Right lobe of liver (tissue), 4 donors: Measurements from ENCODE around the gene FLT1.

Experiments
- POLR2A ChIP-seq: fragments of 450-650 bp; IDR thresholded peaks from one replicate; pipeline ENCODE4 v1.6.1; 2017; ENCODE audit warnings: antibody characterized with exemption, mild to moderate bottlenecking
- TF ChIP-seq, protein P1 (sequence below), 4 donors: fragments of 200-600 bp in 3 of 4; fragments of 450-650 bp in 1 of 4; IDR thresholded peaks; one replicate each; pipeline versions ENCODE4 v1.5.1 to v1.8.0; 2016 to 2022; ENCODE audit warnings: antibody characterized with exemption in 4 of 4, mild to moderate bottlenecking in 2 of 4
- donor health status: DM: no; HTN: no; CAD: no.
- donor health status: DM: no; HTN: no; CAD: no.
- donor health status: DM: no; HTN: yes; CAD: no.

DNA sequence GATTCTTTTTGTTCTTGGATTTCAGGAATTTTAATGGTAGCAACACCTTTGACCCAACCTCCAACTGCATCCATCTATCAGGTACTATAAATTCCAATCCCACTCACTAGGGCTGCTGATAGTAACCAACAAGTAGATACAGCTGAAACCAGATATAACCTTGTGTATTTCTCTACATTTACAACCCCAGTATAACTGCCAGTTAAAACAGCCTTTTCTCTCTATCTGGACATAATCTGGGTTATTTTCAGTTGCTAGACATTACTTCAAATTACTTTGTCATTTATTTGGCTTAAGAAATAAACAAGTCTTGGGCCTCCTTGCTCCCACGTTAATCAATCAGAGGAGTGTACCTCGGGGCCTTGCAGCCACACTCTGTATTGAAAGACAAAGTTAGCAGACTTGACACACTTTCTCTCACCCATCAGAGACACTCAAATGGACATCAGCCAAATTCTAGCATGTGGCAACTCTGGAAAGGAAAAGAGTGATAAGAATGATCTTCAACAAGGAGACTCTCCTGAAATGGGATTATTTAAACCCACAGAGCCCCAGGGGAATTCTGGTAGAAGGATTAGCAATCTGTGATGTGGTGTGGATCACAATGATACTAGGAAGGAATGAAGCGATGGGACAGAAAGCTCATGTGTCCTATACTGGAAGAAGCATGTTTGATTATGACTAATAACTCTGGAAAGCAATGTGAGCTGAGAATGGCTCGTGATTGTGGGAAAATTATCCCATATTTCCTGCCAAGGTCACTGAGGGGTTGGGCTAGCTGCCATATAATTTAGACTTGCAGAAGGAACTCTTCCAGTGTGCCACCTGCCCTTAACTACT lies 157.5 kb downstream of the FLT1 start:
- TF ChIP-seq POLR2A, result no peak
- TF ChIP-seq, protein P1, sequence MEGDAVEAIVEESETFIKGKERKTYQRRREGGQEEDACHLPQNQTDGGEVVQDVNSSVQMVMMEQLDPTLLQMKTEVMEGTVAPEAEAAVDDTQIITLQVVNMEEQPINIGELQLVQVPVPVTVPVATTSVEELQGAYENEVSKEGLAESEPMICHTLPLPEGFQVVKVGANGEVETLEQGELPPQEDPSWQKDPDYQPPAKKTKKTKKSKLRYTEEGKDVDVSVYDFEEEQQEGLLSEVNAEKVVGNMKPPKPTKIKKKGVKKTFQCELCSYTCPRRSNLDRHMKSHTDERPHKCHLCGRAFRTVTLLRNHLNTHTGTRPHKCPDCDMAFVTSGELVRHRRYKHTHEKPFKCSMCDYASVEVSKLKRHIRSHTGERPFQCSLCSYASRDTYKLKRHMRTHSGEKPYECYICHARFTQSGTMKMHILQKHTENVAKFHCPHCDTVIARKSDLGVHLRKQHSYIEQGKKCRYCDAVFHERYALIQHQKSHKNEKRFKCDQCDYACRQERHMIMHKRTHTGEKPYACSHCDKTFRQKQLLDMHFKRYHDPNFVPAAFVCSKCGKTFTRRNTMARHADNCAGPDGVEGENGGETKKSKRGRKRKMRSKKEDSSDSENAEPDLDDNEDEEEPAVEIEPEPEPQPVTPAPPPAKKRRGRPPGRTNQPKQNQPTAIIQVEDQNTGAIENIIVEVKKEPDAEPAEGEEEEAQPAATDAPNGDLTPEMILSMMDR (IDR thresholded peaks at IDR 0.05), result no peak
